ENCODE measurements around the gene NEK6. TPM values are rescaled to one million over a fixed set of nuclear protein-coding genes. Genes with fewer than 3 reads are reported as not detected.

Gene NEK6
- total RNA-seq, 1 donor from 2014 or later = 24.4 TPM

GRCh38 chr9:124373386-124373785, 115.6 kb downstream of the NEK6 start:
- H3K27me3 Mint-ChIP-seq = no peaks in the 10 kb centered on the region
- H3K9me3 Mint-ChIP-seq (ENCODE audit: low read depth) = peaks cover 4% of the 10 kb centered on the region
- H3K27ac Mint-ChIP-seq = no peak overlapping the region
- TF ChIP-seq, protein P1, sequence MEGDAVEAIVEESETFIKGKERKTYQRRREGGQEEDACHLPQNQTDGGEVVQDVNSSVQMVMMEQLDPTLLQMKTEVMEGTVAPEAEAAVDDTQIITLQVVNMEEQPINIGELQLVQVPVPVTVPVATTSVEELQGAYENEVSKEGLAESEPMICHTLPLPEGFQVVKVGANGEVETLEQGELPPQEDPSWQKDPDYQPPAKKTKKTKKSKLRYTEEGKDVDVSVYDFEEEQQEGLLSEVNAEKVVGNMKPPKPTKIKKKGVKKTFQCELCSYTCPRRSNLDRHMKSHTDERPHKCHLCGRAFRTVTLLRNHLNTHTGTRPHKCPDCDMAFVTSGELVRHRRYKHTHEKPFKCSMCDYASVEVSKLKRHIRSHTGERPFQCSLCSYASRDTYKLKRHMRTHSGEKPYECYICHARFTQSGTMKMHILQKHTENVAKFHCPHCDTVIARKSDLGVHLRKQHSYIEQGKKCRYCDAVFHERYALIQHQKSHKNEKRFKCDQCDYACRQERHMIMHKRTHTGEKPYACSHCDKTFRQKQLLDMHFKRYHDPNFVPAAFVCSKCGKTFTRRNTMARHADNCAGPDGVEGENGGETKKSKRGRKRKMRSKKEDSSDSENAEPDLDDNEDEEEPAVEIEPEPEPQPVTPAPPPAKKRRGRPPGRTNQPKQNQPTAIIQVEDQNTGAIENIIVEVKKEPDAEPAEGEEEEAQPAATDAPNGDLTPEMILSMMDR (IDR thresholded peaks at IDR 0.05; ENCODE audit: unreplicated experiment) = no peak
- peaks cover 13% of the 10 kb centered on the region for H3K4me1 Mint-ChIP-seq (ENCODE audit: low read depth)
- H3K36me3 Mint-ChIP-seq (ENCODE audit: insufficient read depth) = peaks cover 12% of the 10 kb centered on the region
- H3K4me3 Mint-ChIP-seq (ENCODE audit: low read depth) = no peak overlapping the region
- DNase-seq (ENCODE audit: low spot score, unreplicated experiment) = no peak

GRCh38 chr9:124373851-124374250, 116.1 kb downstream of the NEK6 start:
- H3K4me1 Mint-ChIP-seq (ENCODE audit: low read depth) = peaks cover 8% of the 10 kb centered on the region
- H3K9me3 Mint-ChIP-seq (ENCODE audit: low read depth) = peaks cover 4% of the 10 kb centered on the region
- H3K27ac Mint-ChIP-seq = no peak overlapping the region
- no peaks in the 10 kb centered on the region for H3K27me3 Mint-ChIP-seq
- peaks cover 12% of the 10 kb centered on the region for H3K36me3 Mint-ChIP-seq (ENCODE audit: insufficient read depth)
- no peak overlapping the region for H3K4me3 Mint-ChIP-seq (ENCODE audit: low read depth)
- TF ChIP-seq, protein P1 (IDR thresholded peaks at IDR 0.05; ENCODE audit: unreplicated experiment) = no peak
- no peak for DNase-seq (ENCODE audit: low spot score, unreplicated experiment)

GRCh38 chr9:124375726-124376125, 118.0 kb downstream of the NEK6 start:
- Mint-ChIP-seq H3K36me3 (ENCODE audit: insufficient read depth) (peaks cover 18% of the 10 kb centered on the region), H3K9me3 (ENCODE audit: low read depth) (peaks cover 4% of the 10 kb centered on the region), H3K27me3 (no peaks in the 10 kb centered on the region), H3K4me3 (ENCODE audit: low read depth) (no peak overlapping the region), H3K4me1 (ENCODE audit: low read depth) (no peaks in the 10 kb centered on the region), H3K27ac (no peak overlapping the region)
- TF ChIP-seq, protein P1 (IDR thresholded peaks at IDR 0.05; ENCODE audit: unreplicated experiment) = no peak
- no peak for DNase-seq (ENCODE audit: low spot score, unreplicated experiment)

GRCh38 chr9:124376329-124376728, 118.6 kb downstream of the NEK6 start:
- Mint-ChIP-seq H3K27me3 (no peaks in the 10 kb centered on the region), H3K4me1 (ENCODE audit: low read depth) (no peaks in the 10 kb centered on the region), H3K27ac (no peak overlapping the region), H3K36me3 (ENCODE audit: insufficient read depth) (peaks cover 18% of the 10 kb centered on the region), H3K4me3 (ENCODE audit: low read depth) (no peak overlapping the region), H3K9me3 (ENCODE audit: low read depth) (peaks cover 4% of the 10 kb centered on the region)
- TF ChIP-seq, protein P1 (IDR thresholded peaks at IDR 0.05; ENCODE audit: unreplicated experiment) = no peak
- no peak for DNase-seq (ENCODE audit: low spot score, unreplicated experiment)

DNA sequence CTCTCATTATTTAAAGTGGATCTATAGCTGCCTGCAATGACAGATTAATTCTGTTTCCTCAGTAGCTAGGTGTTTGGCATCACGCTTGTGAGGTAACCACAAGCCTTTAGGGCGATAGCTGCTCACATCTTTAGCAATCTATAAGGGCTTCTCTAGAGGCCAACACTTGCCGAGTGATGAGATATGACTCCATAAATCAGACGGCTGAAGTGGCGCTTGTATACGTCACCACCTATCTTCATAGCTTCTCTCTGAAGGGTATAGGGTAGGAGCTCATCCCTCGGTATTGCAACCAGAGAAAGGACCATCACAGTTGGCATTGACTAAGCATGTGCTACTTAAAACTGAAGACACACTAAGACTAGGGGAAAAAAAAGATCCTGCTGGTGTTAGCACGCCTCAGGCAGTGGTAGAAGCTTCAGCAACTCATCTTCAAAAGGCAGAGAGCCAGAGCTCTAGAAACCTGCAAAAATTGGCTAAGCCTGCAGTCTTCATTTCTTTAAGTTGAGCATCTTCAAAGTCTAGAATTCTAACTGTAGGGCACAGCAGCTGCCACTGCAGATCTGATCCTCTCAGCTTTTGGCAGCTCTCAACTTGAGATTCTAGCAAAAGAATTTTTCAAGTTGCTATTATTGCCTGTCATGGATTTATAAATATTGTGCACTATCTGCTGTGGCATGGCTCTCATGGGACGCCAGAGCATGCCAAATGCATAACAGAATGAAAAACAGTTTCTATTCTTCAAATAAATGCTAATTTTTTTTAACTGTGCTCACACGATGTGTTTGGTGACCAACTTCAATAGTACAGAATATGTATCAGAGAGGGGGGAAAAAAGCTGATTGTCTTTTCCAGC, 120.0 kb downstream of the NEK6 start:
- H3K4me3 Mint-ChIP-seq (ENCODE audit: low read depth) = no peak overlapping the region
- H3K27ac Mint-ChIP-seq = no peak overlapping the region
- no peaks in the 10 kb centered on the region for H3K4me1 Mint-ChIP-seq (ENCODE audit: low read depth)
- no peaks in the 10 kb centered on the region for H3K27me3 Mint-ChIP-seq
- peaks cover 18% of the 10 kb centered on the region for H3K36me3 Mint-ChIP-seq (ENCODE audit: insufficient read depth)
- TF ChIP-seq, protein P1 (IDR thresholded peaks at IDR 0.05; ENCODE audit: unreplicated experiment) = no peak
- no peak for DNase-seq (ENCODE audit: low spot score, unreplicated experiment)
- peaks cover 4% of the 10 kb centered on the region for H3K9me3 Mint-ChIP-seq (ENCODE audit: low read depth)

All from progenitor cell of endocrine pancreas (in vitro differentiated cells).